HG03432 (cell line): ENCODE results near the gene ZNF598.
"Not testable (repeated sequence)": the region's sequence is repeated elsewhere in the genome, so short reads cannot be mapped to it uniquely, and the experiment has no call there.

Experiments used
- ATAC-seq: cut with Tn5 transposase; IDR thresholded peaks from one replicate; pipeline ENCODE4 v1.9.1; 2021; ENCODE audit warnings: mild to moderate bottlenecking, moderate library complexity; ENCODE audit not compliant: unreplicated experiment

The ZNF598 gene

DNA sequence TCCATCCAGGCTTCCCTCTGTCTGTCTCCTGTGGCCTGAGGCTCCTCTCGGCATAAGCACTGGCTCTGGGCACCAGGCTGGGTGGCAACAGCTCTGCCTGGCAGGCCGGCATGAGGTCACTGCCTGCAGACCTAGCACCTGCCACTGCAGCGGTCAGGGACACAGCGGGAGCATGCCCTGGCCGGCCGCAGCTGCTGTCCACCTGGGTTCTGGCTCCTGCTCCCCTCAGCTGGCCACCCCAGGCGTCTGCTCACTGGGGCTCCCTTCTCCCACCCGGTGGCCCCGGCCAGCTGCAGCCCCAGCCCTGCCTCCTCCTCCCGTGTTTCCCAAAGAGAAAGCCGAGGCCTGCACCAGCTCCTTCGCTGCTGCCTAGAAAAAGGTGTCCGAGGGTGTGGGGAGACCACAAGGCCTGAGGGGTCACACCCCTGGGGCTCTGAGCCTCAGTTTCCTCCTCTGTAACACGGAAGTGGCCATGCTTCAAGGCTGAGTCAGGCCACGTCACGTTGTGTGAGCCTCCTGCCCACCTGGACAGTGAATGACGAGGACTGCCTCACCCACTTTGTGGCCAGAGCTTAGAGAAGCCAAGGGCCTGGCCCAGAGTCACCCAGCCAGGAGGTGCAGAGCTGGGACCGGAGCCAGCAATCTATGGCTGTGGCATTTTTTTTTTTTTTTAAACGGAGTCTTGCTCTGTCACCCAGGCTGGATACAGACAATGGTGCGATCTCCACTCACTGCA is 31.3 kb upstream of the ZNF598 start:
- no peak for ATAC-seq

DNA sequence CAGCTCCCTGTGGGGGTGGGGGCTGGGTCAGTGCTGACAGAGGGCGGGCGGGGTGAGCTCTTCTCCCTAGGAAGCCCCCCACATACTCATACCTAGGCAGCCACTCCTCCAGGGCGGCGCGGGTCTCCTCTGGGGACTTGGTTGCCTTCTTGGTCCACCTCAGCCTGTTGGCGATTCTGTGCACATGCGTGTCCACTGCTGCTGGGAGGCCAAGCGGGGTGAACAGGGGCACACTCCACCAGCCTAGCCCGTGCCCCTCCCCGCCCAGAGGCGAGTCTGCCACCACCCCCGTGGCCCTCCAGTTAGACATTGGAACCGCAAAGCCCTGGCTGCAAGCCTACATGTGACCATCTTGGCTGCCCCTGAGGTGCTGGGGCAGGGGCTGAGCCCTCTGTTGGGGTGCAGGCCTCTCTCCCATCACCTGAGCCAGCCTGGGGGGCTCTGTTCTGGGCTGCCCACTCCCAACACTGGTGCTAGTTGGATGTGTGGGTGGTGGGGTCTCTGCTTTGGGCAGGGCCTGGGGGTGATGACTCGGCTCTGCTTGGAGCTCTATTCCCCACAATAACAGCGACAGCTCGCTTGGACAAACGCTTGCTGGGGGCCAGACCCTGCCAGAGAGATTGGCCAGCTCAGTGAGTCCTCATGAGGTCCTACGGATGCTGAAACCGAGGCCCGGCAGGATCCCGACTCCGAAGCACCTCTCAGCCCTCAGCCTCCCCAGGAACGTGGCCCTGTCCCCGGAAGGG is 30.6 kb upstream of the ZNF598 start:
- no peak for ATAC-seq

DNA sequence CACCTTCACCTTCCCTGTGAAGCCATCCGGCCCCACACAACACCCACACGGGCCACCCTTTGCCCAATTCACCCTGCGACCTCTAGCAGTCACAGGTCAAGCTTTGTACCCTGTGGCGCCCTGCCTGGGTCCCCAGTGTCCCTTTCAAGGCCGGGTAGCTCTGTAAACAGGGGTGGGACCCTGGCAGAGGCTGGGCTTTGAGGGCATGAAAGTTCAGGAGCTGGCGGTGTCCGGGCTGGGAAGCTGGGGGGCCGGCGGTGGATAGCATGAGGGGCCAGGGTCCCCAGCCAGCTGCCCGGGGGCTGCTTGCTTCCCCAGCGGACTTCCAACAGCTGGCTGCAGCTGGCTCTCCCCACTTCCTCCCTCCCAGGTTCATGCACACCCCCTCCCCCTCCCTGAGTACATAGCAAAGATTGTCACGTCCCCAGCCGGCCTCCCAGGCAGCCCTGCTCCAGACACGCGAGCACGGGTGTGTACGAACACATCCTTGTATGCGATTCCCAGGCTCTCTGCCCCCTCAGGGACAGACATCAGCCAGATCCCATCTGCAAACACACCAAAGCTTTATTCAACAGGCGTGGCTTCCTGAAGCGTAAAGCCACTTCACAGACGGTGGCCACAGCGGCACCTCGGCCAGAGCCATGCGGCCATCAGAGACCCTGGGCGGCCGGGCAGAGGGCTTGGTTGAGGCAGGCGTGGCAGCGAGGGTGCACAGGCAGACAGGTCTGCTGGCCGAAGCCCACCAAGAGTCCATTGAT is 29.8 kb upstream of the ZNF598 start:
- ATAC-seq: no peak

DNA sequence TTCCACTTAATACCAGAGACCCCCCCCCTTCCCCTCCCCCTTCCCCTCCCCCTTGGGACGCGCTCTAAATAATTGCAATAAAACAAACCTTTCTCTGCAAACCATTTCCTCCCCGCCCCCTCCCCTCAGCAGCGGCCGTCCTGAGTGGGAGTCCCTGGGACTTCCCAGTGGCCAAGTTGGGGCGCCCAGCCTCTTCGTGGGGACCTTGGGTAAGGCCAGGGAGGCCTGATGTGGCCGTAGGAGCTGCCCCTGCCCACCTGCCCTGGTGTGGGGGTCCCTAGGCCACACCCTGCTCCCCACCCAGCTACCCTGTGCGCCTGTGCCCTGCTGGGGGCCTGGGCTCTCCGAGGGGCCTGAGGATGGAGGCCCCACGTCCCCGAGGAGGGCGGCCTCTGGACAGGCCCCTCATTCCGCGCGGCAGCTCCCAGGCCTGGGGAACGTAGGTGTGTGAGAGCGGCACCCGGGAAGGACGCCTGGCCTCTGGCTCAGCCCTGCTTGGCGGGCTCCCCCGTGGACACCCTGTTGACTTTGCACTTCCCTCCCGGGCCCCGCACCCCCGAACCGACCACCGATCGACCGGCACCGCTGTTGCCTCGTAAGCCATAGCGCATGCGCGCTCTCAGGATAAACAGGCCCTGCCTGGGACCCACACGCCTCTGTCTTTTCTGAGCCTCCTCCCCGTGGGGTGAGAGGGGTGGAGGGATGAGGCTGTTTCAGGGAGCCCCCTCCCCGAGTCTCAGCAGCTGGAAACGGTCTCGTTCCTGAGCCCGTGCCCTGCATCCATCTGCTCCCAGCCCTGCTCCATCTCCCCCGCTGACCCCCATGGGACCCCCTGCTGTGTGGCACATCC is 29.0 kb upstream of the ZNF598 start:
- ATAC-seq: no peak

DNA sequence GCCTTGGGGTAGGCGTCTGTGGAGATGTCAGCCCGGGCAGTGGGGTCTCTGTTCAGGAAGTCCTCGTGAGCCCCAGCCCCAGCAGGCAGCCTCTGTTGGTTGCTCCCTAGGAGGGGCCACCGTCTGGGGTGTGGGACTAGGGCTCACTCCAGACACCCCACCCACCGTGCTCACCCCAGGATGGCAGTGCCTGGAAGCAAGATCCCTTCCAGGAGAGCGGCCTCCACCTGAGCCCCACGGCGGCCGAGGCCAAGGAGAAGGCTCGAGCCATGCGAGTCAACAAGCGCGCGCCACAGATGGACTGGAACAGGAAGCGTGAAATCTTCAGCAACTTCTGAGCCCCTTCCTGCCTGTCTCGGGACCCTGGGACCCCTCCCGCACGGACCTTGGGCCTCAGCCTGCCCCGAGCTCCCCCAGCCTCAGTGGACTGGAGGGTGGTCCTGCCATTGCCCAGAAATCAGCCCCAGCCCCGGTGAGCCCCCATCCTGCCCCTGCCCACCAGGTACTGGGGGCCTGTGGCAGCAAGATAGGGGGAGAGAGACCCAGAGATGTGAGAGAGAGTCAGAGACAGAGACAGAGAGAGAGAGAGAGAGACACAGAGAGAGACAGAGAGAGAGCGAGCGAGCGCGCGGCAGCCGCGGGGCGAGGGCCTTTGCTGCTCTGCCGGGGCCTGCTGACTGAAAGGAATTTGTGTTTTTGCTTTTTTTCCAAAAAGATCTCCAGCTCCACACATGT is 28.2 kb upstream of the ZNF598 start:
- ATAC-seq: no peak

DNA sequence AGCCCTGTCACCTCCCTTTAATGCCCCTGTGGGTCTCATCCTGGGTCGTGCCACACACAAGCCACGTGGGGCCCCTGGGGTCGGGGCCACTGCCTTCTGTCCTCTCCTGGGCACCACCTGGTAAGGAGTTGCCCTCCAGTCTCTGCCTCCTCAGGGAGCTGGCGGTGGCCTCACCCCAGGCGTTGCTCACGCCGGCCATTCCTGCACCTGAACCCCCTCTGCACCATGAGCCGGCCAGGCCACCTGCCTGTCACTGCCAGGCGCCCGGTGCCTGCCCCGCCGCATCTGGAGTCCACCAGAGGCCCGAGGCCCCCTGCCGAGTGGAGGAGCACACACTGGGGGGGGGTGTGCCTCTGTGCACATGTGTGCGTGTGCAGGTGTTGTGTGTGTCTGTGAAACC is 27.5 kb upstream of the ZNF598 start:
- no peak for ATAC-seq

DNA sequence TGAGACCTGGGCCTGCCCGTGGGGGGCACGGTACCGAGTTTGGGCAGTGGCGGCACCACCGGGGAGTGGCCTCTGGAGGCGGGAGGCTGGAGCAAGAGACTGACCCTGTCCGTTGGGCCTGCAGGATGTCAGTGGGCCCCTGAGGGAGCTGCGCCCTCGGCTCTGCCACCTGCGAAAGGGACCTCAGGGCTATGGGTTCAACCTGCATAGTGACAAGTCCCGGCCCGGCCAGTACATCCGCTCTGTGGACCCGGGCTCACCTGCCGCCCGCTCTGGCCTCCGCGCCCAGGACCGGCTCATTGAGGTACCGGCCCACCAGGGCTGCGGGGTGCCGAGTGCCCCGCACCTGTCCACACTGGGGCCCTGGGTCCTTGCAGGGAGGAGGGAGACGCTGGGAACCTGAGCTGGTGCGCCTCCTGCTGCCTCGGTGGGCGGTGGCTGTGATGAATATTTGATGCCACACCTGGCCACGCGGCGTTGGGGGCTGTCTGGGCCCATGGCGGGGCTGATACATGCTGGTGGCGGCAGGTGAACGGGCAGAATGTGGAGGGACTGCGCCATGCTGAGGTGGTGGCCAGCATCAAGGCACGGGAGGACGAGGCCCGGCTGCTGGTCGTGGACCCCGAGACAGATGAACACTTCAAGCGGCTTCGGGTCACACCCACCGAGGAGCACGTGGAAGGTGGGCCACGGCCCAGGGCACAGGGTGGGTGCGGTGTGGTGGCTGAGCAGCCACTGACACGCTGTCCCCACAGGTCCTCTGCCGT is 26.8 kb upstream of the ZNF598 start:
- no peak for ATAC-seq

DNA sequence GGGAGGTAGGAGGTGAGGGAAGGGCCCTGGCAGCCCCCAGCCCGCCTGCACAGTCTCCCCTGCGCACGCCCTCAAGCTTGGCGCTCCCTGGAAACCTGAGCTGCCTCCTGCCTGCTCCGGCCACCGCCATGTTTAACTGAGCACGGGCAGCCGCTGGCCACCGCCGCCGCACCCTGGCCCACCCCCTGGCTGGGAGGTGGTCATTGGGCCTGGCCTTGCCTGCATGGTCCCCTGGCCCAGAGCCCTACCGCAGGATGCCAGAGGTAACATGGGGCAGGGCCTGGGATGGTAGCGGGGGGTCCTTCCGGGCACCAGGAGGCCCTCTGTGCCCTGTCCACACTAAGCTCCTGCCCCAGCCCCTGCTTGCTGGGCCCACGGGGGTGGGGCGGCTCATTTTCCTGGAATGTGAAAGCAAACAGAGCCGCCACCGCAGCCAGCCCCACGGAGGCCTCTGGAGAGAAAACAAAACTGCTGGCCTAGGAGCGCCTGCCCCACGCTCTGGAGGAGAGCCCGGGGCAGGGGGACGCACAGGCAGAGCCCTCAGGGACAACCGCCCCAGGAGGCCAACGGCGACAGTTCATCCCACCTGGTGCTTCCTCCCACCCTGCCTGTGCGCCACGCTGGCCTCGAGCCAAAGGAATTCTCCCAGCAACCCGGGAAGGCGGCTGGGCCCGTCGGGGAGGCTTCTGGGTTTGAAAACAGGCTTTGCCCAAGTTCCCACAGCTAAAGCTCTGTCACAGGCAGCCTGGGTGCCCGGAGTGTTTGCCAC is 26.0 kb upstream of the ZNF598 start:
- no peak for ATAC-seq

DNA sequence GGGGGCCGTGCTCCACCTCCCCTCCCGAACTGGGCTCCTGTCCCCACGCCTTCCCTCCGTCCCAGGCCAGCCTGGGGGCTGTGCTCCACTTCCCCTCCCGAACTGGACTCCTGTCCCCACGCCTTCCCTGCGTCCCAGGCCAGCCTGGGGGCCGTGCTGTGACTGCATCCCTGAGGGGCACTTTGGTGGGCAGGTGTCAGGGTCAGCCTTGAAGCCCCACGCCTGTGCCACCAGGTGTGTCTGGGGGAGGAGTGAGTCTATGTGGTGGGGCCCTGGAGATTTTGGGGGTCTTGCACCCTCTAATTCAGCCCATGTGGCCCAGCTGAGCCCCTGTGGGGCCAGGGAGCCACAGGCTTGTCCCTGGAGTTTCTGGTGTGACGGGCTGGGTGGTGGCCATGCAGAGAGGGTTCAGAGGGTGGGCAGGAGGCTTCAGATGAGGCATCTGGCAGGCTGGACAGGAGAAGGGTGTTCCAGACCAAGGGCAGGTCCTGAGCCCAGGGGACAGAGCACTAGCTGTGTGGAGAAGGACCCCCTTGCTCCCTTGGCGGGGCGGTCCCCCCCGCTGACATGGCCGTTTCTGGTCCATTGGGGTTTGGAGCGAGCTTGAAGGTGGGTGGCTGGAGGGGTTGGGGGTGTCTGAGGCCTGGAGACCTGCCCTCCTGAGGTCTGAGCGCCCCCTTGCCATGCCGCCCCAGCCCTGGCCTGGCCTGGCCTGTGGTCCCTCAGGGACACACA is 25.2 kb upstream of the ZNF598 start:
- ATAC-seq: no peak

DNA sequence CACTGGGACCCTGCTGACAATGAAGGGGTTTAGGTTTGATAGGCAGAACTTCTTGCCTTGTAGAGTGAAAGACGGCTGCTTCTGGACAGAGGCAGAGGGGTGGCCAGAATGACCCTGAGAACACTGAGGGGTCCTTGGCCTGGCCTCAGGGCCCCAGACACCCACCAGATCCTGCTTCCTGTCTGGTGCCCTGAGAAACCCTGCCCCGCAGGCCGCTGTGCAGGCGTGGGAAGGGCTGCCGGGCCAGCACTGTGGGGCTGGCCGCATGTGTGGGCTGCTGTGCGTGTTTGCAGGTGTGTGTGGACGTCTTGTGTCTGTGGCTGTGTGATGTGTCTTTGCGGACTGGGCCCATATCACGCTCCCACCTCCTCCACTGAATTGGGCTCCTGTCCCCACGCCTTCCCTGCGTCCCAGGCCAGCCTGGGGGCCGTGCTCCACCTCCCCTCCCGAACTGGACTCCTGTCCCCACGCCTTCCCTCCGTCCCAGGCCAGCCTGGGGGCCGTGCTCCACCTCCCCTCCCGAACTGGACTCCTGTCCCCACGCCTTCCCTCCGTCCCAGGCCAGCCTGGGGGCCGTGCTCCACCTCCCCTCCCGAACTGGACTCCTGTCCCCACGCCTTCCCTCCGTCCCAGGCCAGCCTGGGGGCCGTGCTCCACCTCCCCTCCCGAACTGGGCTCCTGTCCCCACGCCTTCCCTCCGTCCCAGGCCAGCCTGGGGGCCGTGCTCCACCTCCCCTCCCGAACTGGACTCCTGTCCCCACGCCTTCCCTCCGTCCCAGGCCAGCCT is 24.5 kb upstream of the ZNF598 start:
- ATAC-seq: not testable (repeated sequence)

DNA sequence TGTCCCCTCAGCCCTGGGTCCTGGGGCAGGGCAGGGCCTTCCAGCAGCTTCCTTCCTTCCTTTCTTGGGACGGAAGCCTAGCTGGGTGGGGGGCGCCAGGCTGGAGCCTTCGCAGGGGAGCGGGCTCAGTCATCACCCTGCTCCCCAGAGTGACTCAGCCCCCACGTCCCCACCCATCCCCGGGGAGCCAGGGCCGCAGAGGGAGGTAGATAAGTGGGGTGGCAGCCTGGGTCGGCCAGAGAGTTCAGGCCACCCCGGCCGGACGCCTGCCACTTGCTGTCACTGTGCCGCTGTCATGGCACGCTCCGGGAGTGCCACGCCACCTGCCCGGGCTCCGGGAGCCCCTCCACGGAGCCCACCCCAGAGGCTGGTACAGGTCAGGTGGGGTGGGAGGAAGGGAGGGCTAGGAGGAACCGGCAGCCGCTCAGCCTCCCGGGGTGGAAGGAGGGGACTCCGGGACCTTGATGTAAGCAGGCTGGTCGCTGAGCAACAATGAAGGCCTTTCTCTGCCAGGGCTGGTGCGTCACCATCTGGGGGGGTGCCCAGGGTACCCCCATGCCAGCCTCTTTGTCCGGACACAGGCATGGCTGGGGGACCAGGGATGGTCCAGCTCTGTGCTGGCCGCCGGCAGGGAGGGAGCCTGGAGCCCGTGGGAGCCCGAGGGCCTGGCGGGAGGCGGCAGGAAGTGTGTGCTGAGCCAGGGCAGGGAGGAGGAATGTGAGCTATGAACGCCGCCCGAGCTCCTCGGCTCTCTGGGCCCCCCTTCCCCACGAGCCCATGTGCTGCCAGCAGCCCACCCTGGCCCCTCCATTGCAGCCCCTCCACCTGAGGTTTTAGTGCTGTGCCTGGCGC is 23.7 kb upstream of the ZNF598 start:
- ATAC-seq: no peak

DNA sequence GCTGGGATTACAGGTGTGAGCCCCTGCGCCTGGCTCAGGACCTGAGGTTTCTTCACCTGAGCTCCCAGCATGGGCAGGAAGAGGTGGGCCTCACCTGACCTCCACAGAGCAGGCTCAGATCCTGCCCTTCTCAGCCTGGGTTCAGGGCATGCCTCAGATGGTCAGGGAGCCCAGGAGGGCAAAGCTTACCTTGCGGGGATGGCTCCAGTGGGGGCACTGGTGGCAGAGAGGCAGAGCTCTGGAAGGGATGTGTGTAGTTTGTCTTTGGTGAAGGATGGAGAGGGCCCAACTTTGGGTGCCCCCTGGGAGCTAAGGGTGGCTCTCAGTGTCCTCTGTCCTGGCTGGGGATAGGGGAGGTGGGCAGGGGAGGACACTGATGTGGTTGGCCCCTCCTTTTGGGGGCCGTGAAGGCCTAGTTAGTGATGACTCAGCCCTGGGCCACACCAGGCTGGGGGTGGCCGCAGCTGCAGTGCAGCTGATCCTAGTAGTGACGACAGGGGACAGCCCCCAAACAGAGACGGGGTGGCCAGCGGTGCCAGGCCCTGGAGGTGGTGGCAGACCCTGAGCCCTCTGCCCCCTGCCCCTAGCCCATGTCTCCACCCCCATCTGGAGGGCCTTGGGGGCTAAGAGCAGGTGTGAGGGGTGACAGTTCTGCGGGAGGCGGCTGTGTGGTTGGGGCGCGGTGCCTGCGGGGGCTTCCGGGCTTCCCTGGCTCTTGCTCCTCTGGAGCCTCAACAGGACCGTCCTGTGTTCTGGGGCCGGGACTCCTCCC is 22.9 kb upstream of the ZNF598 start:
- ATAC-seq: no peak

DNA sequence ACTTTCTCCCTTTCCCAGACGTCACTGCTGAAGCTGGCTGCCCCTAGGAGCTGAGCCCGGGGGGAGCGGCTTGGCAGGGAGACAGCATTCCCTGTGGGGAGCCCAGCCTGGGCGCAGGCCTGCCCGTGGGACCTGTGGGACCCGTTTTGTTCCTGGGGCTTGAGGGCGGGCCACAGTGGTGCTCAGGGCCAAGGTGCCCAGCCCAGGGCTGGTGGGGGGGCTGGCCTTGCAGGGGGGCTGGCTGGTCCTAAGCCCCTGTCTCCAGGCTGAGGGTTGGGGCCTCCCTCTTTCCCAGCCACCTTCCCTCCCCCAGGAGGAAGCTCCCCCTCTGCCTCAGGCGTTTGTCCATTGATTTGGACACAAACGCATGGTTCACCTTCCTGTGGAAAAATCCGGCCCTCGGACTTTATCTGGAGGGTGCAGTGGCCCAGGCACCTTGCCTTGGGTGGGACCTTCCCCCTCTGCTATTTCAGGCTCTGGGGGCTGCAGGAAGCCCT is 21.5 kb upstream of the ZNF598 start:
- no peak for ATAC-seq

DNA sequence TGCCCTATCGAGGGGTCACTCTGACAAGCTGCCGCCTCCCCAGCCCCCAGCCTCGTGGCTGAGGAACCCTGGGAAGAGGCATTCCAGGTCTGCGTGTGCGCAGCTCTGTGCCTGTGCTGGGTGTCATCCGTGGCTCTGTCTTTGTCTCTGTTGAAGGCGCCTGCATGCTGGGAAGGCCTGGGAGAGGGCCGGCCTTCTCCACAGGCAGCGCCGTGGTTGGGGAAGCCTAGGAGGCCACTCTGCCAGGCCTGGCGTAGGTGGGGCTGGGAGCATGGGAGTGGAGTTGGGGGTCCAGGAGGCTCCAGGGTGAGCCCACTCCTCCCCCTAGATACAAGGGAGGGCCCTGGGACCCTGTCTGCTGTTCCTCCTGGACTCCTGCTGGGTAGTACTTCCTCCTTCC is 20.4 kb upstream of the ZNF598 start:
- no peak for ATAC-seq

DNA sequence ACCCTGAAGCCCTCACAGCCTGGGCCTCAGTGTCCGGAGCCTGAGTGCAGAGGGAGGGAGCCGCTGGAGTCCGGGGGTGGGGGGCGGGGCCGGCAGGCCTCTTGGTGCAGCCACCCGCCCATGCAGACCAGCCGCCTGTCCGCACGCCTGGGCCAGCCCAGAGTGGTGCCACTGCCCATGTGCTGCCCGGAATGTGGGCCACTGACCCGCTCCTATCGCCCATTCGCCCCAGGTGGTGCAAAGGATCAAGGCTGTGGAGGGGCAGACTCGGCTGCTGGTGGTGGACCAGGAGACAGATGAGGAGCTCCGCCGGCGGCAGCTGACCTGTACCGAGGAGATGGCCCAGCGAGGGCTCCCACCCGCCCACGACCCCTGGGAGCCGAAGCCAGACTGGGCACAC is 19.7 kb upstream of the ZNF598 start:
- ATAC-seq: no peak
